Putamen (tissue), 1 donor: Measurements from ENCODE around the gene RXRA.
"Not testable (repeated sequence)": the region's sequence is repeated elsewhere in the genome, so short reads cannot be mapped to it uniquely, and the experiment has no call there.

Experiments used
- DNase-seq: peaks from one replicate; pipeline ENCODE4 v3.0.0-alpha.2; 2016; ENCODE audit warnings: low spot score

RXRA gene

DNA sequence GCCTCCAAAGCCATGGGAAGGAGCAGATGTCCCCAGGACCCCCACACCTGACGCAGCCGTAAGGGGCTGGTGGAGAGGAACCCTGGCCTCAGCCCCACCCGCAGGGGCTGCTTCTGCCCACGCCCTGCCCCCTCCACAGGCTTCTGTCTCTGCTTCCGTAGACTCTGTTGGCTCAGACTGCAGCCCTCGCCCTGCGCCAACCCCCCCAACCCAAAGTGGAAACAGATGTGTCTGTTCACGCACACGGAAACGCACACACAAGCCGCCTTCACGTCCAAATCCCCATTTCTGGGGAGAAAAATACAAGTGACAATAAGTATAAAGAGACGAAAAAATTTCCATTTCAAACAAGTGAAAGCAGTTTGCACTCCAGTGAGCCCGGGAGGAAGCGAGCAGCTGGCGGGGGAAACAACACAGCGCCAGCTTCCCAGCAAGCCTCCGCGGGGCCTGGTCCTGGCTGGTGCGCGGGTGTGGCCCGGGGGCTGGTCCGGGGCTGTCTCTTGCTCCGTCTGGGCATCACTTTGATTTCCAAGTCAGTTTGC is 32.6 kb upstream of the RXRA start:
- DNase-seq: no peak

GRCh38 chr9:134294153-134295071 is 31.8 kb upstream of the RXRA start:
- DNase-seq: no peak

DNA sequence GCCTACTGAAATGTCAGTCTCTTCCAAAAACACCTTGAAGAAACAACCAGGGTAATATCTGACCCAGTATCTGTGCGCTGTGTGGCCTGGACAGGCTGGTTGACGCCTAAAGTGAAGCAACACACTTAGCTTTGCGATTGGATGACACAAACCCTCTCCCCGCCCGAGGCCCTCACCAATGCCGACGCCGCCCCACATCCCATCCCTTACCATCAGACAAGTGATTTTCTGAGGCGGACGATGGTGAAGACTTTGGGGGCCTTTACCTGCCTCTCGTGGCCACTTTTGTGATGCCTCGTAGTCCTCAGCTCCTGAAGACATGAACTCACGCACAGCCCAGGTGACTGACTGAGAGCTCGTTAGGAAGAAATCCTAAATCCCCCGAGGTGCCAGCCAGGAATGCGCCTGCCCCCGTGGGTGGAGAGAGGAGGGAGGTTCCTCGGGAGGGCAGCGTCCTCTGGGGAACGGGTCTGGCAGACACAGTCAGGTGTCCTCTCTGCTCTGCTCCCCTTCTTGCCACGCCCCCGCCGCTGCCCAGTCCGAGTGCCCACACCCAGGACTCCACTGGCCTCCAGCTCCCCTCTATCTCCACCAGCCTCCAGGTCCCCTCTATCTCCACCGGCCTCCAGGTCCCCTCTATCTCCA is 31.0 kb upstream of the RXRA start:
- DNase-seq: no peak

- no peak for DNase-seq
Observed at GRCh38 chr9:134295746-134296250, 30.5 kb upstream of the RXRA start.

GRCh38 chr9:134296301-134297082 is 29.8 kb upstream of the RXRA start:
- no peak for DNase-seq

GRCh38 chr9:134297083-134297410 is 29.2 kb upstream of the RXRA start:
- DNase-seq: no peak

GRCh38 chr9:134297576-134297975 is 28.7 kb upstream of the RXRA start:
- DNase-seq: no peak

DNA sequence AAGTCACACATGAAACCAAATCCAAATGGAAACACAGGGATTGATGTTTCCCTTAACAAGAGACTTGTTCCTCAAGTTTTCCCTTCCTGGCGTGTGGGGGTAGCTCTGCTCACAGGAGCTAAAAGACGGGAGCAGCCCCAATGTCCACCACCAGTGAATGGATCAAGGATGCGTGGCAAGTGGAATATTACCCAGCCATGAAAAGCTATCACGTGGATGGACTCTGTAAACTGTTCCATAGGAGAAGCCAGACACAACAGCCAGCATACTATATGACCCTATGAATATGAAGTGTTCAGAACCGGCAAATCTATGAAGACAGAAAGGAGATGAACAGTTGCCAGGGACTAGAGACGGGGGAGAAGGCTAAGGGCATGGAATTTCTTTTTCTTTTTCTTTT is 28.3 kb upstream of the RXRA start:
- no peak for DNase-seq

DNA sequence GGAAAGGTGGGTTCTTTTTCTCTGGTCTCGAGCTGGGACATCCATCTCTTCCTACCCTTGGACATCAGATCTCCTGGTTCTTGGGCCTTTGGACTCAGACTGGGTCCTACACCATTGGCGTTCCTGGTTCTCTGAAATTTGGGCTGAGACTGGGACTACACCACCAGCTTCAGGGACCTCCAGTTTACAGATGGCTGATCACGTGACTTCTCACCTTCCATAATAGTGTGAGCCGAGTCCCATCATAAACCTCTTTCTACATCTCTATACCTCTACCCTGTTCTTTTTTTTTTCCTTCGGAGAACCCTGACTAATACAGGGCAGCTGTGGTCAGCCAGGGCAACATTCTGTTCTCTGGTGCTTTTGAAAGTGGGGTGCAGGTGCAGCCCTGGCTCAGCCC is 27.2 kb upstream of the RXRA start:
- DNase-seq: no peak

DNA sequence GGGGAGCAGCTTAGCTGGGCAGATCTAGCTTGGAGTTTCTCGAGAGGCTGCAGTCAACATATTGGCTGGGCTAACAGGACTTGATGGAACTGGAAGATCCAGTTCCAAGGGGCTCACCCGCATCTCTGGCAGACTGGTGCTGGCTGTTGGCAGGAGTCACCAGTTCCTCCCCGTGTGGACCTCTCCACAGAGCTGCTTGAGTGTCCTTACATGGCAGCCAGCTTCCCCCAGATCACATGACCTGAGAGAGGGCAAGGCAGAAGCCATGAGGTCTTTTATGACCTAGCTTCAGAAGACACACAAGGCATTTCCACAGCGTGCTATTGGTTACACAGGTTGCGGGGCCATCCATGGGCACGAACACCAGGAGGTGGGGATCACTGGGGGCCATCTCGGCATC is 26.4 kb upstream of the RXRA start:
- no peak for DNase-seq

DNA sequence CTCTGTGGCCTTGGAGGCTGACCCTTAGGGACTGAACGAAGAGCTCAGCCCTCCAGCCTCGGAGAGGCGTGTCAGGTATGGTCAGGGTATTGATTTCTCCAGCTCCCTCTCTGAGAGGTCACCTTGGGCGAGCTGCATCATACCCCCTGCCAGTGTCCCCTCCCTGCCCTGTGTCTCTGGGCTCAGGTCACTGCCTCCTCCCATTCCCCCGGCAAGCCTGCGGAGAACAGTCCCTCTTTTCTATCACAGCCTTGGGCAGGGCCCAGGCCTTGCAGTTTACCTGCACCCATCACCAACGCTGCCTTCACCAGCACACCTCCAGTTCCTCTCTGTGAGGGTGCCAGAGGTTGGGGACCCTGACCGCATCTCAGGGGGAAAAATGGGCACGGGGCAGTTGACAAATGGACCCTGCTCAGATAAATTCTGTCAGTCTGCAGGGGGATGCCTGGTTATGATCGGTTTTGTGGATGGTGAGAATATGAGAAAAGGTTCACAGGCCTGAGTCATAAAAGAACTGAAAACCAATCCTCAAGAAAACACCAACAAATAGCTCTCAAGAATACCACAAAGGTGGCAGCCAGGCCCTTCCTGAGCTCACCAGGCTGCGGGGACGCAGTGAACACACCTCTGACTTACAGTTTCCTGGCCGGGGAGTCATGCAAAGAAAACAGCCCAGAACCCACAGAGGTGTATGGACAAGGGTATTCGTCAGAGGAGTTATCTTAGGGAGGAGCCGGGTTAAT is 24.7 kb upstream of the RXRA start:
- no peak for DNase-seq

DNA sequence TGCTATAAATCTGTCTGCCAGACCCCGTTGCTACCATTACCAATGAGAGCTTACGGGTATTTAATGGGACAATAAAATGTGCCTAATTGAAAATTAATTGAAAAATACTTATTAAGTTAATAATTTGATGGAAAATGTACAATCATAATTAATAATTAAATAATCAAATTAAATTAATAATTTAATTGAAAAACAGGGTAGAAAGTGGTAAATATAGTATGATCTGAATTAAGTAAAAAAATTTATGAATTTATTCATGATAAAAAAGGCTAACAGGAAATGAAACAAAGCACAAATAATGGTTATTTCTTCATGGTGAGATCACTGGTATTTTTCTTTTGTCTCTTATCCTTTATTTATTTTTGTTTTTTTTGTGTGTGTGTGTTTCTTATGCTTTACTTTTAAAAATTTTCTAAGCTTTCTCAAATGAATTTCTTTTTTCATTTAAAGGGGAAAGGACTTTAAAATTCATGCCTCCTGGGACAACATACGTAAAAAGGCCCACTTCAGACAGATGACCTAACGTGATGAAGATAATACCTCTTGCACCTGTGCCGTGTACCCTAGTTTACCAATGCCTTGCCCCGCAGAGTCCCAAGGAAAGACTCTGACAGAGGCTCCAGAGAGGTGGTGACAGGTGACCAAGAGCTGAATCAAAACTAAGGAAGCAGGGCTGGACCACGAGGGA is 24.0 kb upstream of the RXRA start:
- DNase-seq: no peak

- DNase-seq: no peak
Observed at GRCh38 chr9:134303601-134304000, 22.7 kb upstream of the RXRA start.

DNA sequence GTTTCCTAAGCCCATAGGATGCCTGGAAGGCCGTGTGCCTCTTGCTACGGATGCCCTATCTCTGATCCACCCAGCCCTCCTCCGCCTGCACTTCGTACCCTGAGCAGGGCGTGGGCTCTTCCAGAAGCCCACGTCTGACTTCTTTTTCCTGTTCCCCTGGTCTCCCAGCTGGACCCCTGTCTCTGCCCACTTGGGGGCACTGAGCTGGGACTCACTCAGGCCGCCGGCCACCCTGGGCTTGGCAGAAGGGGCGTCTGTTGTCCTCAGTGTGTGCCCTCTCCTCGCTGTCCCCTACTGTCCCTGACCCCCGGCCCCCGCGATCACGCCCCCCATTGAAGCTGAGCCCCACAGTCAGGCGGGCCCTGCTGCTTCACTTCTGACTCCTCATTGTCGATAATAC is 22.0 kb upstream of the RXRA start:
- no peak for DNase-seq

GRCh38 chr9:134304690-134305089 is 21.6 kb upstream of the RXRA start:
- DNase-seq: no peak

- DNase-seq: no peak
Observed at GRCh38 chr9:134305533-134305932, 20.7 kb upstream of the RXRA start.

DNA sequence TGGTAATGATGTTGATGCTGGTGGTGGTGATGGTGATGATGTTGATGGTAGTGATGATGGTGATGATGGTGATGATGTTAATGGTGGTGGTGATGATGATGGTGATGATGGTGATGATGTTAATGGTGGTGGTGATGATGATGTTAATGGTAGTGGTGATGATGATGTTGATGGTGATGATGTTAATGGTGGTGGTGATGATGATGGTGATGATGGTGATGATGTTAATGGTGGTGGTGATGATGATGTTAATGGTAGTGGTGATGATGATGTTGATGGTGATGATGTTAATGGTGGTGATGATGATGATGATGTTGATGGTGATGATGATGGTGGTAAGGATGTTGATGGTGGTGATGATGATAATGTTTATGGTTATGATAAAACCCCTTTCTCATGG is 20.2 kb upstream of the RXRA start:
- not testable (repeated sequence) for DNase-seq

- no peak for DNase-seq
Observed at GRCh38 chr9:134306636-134307600, 19.3 kb upstream of the RXRA start.

GRCh38 chr9:134307674-134308638 is 18.3 kb upstream of the RXRA start:
- DNase-seq: no peak
